SU-DHL-6 (cell line): ENCODE results near the gene CYSTM1.

Experiments
- EZH2phosphoT487 ChIP-seq: fragments of 200-600 bp; sonication (generic), shearing (Covaris generic); conservative IDR thresholded peaks from 2 replicates; pipeline ENCODE4 v1.6.1; 2018; ENCODE audit warnings: mild to moderate bottlenecking, antibody characterized with exemption, low read length, moderate library complexity, mixed read lengths
- TF ChIP-seq, protein P1 (sequence below): fragments of 200-600 bp; sonication (generic); IDR thresholded peaks from one replicate; pipeline ENCODE4 v1.5.1; 2017; ENCODE audit warnings: antibody characterized with exemption, mild to moderate bottlenecking, low read length, moderate library complexity; ENCODE audit not compliant: insufficient read depth, poor library complexity, severe bottlenecking

DNA sequence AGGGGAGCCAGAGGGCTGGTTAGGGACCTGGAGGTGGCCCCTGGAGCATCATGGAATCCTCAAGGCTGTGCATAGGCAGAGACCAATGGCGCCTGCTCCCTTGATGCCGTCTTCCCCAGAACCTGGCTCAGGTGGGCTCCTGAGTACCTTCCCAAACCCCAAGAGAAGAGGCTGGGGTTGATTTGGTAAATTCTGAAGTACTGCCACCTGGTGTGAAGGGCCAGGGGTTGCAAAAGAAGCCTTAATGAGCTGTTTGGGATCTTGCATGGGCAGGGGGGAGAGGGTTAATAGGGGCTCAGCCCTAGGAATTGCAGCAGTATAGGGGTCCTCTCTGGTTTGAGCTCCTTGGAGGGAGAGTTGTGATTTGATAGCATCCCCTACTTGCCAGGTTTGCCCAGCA lies 52.1 kb downstream of the CYSTM1 start:
- TF ChIP-seq, protein P1, sequence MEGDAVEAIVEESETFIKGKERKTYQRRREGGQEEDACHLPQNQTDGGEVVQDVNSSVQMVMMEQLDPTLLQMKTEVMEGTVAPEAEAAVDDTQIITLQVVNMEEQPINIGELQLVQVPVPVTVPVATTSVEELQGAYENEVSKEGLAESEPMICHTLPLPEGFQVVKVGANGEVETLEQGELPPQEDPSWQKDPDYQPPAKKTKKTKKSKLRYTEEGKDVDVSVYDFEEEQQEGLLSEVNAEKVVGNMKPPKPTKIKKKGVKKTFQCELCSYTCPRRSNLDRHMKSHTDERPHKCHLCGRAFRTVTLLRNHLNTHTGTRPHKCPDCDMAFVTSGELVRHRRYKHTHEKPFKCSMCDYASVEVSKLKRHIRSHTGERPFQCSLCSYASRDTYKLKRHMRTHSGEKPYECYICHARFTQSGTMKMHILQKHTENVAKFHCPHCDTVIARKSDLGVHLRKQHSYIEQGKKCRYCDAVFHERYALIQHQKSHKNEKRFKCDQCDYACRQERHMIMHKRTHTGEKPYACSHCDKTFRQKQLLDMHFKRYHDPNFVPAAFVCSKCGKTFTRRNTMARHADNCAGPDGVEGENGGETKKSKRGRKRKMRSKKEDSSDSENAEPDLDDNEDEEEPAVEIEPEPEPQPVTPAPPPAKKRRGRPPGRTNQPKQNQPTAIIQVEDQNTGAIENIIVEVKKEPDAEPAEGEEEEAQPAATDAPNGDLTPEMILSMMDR = no peak
- no peak for TF ChIP-seq EZH2phosphoT487
